OCI-LY7 (cell line): ENCODE measurements around the gene WNT16. TPM values are rescaled to one million over a fixed set of nuclear protein-coding genes. Genes with fewer than 3 reads are reported as not detected.
A peak's percentile ranks its signal among the peaks of the same experiment; 100 is the strongest.

Source experiments
- Bru-seq: library from RNA; stranded (reverse); fragments of 400-500 nt; gene quantifications from one replicate; lab custom pipeline; 2021; lab: Mats Ljungman, UMichigan
- BruChase-seq, 2 experiments: library from RNA; stranded (reverse); fragments of 400-500 nt; gene quantifications; one replicate each; lab custom pipeline; 2021; lab: Mats Ljungman, UMichigan
- BruUV-seq: library from RNA; stranded (reverse); fragments of 400-500 nt; replicated peaks from 2 replicates; lab custom pipeline; 2021; lab: Mats Ljungman, UMichigan
- CTCF ChIA-PET: fragments of 300-600 bp; sonication (Branson Sonifier 250); formaldehyde crosslinking; loops from one replicate; lab custom pipeline; 2022; ENCODE audit warnings: antibody characterized with exemption; ENCODE audit not compliant: unreplicated experiment; lab: Charles Lee
- POLR2A ChIA-PET: fragments of 300-600 bp; sonication (Branson Sonifier 250); formaldehyde crosslinking; loops from one replicate; lab custom pipeline; 2022; ENCODE audit warnings: antibody characterized with exemption; lab: Charles Lee
- DNase-seq: peaks from one replicate; pipeline ENCODE4 v3.0.0-alpha.2; 2015; ENCODE audit warnings: low spot score
- H2AFZ ChIP-seq: fragments of 200-600 bp; sonication (generic), shearing (Covaris generic); 2 replicates; pipeline ENCODE4 v1.6.1; 2014; ENCODE audit warnings: mild to moderate bottlenecking, antibody characterized with exemption, low read length, moderate library complexity
- H3K27ac ChIP-seq: fragments of 200-600 bp; sonication (generic); 2 replicates; pipeline ENCODE4 v1.5.1; 2014; ENCODE audit warnings: mixed run types, low read depth, mild to moderate bottlenecking, moderate library complexity, low read length, inconsistent platforms; ENCODE audit not compliant: poor library complexity, severe bottlenecking
- H3K36me3 ChIP-seq: fragments of 200-600 bp; sonication (generic); 2 replicates; pipeline ENCODE4 v1.6.1; 2014; ENCODE audit warnings: mild to moderate bottlenecking, antibody characterized with exemption, low read length, moderate library complexity, mixed read lengths; ENCODE audit not compliant: insufficient read depth
- H3K4me1 ChIP-seq: fragments of 200-600 bp; sonication (generic); 2 replicates; pipeline ENCODE4 v1.5.1; 2014; ENCODE audit warnings: mild to moderate bottlenecking, low read length; ENCODE audit not compliant: insufficient read depth, poor library complexity, severe bottlenecking
- H3K4me2 ChIP-seq: fragments of 200-600 bp; sonication (generic); 2 replicates; pipeline ENCODE4 v1.6.1; 2014; ENCODE audit warnings: mild to moderate bottlenecking, low read length
- H3K4me3 ChIP-seq: fragments of 200-600 bp; sonication (generic); 2 replicates; pipeline ENCODE4 v1.5.1; 2014; ENCODE audit warnings: mild to moderate bottlenecking, low read depth, low read length; ENCODE audit not compliant: poor library complexity, severe bottlenecking
- H3K79me2 ChIP-seq: fragments of 200-600 bp; sonication (generic); 2 replicates; pipeline ENCODE4 v1.6.1; 2016; ENCODE audit warnings: low read depth, mild to moderate bottlenecking, low read length, moderate library complexity, mixed read lengths; ENCODE audit not compliant: insufficient read depth
- H3K9me2 ChIP-seq: fragments of 200-600 bp; sonication (generic); 2 replicates; pipeline ENCODE4 v1.6.1; 2016; ENCODE audit warnings: mild to moderate bottlenecking, low read length, mixed read lengths; ENCODE audit not compliant: insufficient read depth
- H3K9me3 ChIP-seq: fragments of 200-600 bp; sonication (generic); 2 replicates; pipeline ENCODE4 v1.6.1; 2014; ENCODE audit warnings: mild to moderate bottlenecking, mixed run types, low read length, mixed read lengths
- H4K20me1 ChIP-seq: fragments of 200-600 bp; sonication (generic); 2 replicates; pipeline ENCODE4 v1.6.1; 2014; ENCODE audit warnings: mild to moderate bottlenecking, antibody characterized with exemption, low read length, moderate library complexity, mixed read lengths; ENCODE audit not compliant: insufficient read depth
- EZH2phosphoT487 ChIP-seq: fragments of 200-600 bp; sonication (generic); IDR thresholded peaks from 2 replicates; pipeline ENCODE4 v1.6.1; 2018; ENCODE audit warnings: low read depth, borderline replicate concordance, mild to moderate bottlenecking, mixed run types, antibody characterized with exemption, low read length, moderate library complexity, mixed read lengths
- intact Hi-C: fragments of 100-400 bp; cut with micrococcal nuclease; formaldehyde crosslinking; loops from one replicate; pipeline ENCODE4 v1.10.0; 2022; ENCODE audit not compliant: unreplicated experiment
- long read RNA-seq: library from polyadenylated mRNA; stranded (forward); transcript quantifications from one replicate; pipeline ENCODE4 v2.0.0, GENCODE V29; 2022
- total RNA-seq, 2 experiments: library from RNA; depleted of rRNA in 1 of 2; stranded (reverse); fragments of >200 nt in 1 of 2; shearing (Covaris generic) in 1 of 2; gene quantifications; 2 replicates each; pipeline ENCODE4 v1.2.3, GENCODE V29; 2014 to 2022
- TF ChIP-seq, protein P1 (sequence below): fragments of 200-600 bp; sonication (generic); conservative IDR thresholded peaks from 2 replicates; pipeline ENCODE4 v1.5.1; 2014; ENCODE audit warnings: mild to moderate bottlenecking, antibody characterized with exemption, low read length, moderate library complexity, mixed read lengths

WNT16 gene, protein sequence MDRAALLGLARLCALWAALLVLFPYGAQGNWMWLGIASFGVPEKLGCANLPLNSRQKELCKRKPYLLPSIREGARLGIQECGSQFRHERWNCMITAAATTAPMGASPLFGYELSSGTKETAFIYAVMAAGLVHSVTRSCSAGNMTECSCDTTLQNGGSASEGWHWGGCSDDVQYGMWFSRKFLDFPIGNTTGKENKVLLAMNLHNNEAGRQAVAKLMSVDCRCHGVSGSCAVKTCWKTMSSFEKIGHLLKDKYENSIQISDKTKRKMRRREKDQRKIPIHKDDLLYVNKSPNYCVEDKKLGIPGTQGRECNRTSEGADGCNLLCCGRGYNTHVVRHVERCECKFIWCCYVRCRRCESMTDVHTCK
- total RNA-seq (2014; rRNA removed; shearing (Covaris generic)) (not detected in 2 replicates), total RNA-seq (2022) (not detected in 2 replicates), Bru-seq, nascent RNA (percentile 13 among the genes with signal in this experiment), BruChase-seq, experiment 1, labeled RNA remaining after a 6-hour chase (percentile 16 among the genes with signal in this experiment), BruChase-seq, experiment 2, labeled RNA remaining after a 2-hour chase (percentile 18 among the genes with signal in this experiment)
- long read RNA-seq, result 0 reads

DNA sequence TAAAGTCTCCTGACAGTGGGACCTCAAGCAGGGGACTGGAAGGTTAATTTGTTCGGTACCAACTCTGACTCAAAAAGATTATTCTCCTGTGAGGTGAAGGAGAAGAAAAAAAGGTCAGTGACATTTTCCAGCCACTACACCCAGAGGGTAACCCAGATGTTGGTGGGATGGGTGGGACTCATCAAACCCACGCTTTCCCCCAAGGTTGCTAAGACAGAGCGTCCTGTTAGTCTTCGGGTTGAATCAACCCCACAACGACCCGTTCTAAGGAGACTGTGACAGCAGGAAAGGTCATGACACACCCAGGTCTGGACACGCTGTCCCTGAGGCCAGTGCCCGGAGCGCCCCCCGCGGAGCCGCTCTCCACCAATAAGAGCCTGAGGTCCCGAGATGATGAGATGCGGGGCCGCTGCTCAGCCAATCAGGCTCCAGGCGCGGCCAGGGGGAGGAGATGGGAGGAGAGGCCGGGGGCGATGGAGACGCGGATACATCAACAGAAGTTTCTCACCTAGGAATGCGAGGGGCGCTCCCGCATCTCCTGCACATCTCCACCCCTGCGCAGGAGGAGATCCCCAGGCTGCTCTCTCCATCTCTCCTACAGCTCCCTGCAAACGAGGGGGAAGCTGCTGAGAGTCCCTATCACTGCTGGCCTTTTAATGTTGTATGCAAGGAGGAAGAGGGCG is at the start of gene WNT16:
Gene WNT16 (plus strand): TSS at position 493 of the 683 bp plus-strand sequence. CDS start 293 bp downstream, outside the sequence.
- no peak for DNase-seq
- Histone ChIP-seq H3K9me3 (no peaks in the 10 kb centered on the region), H3K4me1 (no peaks in the 10 kb centered on the region), H3K4me3 (no peak within 1 kb of the TSS), H3K27ac (no peak within 1 kb of the TSS), H3K4me2 (no peak within 1 kb of the TSS), H3K79me2 (no peaks in the 10 kb centered on the region), H3K9me2 (no peaks in the 10 kb centered on the region), H3K36me3 (no peaks in the 10 kb centered on the region), H4K20me1 (no peaks in the 10 kb centered on the region), H2AFZ (no peak within 1 kb of the TSS)
- intact Hi-C loops, result no loop called here
- no TSS peak for BruUV-seq
- ChIA-PET CTCF (no interaction called here), POLR2A (no interaction called here)
- TF ChIP-seq EZH2phosphoT487, result no peak
- TF ChIP-seq, protein P1, sequence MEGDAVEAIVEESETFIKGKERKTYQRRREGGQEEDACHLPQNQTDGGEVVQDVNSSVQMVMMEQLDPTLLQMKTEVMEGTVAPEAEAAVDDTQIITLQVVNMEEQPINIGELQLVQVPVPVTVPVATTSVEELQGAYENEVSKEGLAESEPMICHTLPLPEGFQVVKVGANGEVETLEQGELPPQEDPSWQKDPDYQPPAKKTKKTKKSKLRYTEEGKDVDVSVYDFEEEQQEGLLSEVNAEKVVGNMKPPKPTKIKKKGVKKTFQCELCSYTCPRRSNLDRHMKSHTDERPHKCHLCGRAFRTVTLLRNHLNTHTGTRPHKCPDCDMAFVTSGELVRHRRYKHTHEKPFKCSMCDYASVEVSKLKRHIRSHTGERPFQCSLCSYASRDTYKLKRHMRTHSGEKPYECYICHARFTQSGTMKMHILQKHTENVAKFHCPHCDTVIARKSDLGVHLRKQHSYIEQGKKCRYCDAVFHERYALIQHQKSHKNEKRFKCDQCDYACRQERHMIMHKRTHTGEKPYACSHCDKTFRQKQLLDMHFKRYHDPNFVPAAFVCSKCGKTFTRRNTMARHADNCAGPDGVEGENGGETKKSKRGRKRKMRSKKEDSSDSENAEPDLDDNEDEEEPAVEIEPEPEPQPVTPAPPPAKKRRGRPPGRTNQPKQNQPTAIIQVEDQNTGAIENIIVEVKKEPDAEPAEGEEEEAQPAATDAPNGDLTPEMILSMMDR, result no peak

DNA sequence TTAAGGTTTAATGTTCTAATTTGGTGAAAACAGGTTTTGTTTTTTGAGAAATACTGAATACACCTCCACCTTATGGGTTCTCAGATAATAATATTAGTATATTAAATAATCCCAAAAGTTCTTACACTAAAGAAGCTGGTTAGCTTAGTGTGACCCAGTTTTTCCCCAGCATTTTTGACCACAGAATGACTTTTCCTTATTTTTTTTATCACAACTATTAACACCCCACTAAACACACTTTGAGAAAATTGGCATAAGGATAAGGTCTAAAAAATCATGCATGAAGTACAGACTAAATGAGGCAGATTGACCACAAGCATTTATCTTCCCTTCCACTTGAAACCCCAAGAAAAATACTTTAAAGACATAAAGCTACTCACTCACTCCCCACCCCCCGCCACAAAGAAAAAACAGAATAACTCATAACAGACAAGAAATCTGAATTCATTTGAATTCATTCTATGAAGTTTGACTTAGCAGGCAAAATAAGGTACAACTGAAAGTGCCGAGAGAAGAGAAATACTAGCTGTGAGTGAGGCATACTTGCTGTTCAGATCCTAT is 49.7 kb upstream of the WNT16 start:
- Histone ChIP-seq H3K9me2 (no peaks in the 10 kb centered on the region), H3K36me3 (no peaks in the 10 kb centered on the region), H4K20me1 (no peaks in the 10 kb centered on the region), H3K9me3 (no peaks in the 10 kb centered on the region), H3K4me3 (no peak overlapping the region), H3K79me2 (no peaks in the 10 kb centered on the region), H3K4me1 (no peaks in the 10 kb centered on the region), H2AFZ (no peak overlapping the region), H3K4me2 (no peak overlapping the region), H3K27ac (no peak overlapping the region)
- TF ChIP-seq, protein P1, result no peak
- TF ChIP-seq EZH2phosphoT487, result no peak
- ChIA-PET POLR2A (interaction anchor here (0.6 kb wide), 1 partner anchor 171 kb away, joined by 3 read pairs; no protein-coding TSS in a partner anchor), CTCF (no interaction called here)
- intact Hi-C loops, result no loop called here
- BruUV-seq, result no TSS peak
- no peak for DNase-seq
